ENCODE measurements around the gene RFLNA.
"Not testable (repeated sequence)": the region's sequence is repeated elsewhere in the genome, so short reads cannot be mapped to it uniquely, and the experiment has no call there.

RFLNA gene

DNA sequence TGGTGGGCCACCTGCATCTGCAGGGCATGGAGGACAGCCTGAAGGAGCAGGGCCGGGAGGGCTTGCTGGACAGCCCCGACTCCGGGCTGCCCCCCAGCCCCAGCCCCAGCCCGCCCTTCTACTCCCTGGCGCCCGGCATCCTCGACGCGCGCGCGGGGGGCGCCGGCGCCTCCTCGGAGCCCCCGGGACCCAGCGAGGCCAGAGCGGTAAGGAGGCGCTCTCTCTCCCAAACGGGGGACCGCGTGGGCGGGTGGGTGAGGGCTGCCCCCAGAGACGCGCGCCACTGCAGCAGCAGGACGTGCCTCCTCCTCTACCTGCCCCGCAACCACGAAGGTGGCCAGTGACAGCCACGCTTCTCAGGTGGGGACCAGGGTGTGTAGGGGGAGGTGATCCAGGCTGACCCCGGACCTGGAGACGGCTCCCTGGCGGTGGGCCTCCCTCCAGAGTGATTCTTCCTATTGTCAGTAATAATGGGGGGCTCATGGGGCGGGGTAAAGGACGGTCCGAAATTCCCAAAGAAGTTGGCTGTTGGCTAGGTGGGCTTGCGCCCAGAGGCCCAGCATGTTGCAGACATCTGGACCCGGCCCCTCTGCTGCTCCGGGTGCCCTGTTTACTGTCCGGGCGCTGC lies 652 bp downstream of the RFLNA start:
- Histone ChIP-seq H3K27ac (ENCODE audit: low read depth, low read length) (no peak overlapping the region), H3K9ac (ENCODE audit: low read length in 5 of 5) (no peak overlapping the region), H3K27me3 (ENCODE audit: control insufficient read depth in 5 of 5, insufficient read depth in 4 of 5, low read length in 5 of 5) (peaks cover 14 to 36% (median 34%) of the 10 kb centered on the region in 5 donors), H3K9me3 (ENCODE audit: control insufficient read depth in 5 of 5, low read length in 5 of 5) (no peaks in the 10 kb centered on the region), H3K4me3 (ENCODE audit: low read depth in 1 of 5, low read length in 5 of 5) (peak overlapping the region in 3 of 5 donors; percentile 6 to 40 (median 36)), H3K36me3 (ENCODE audit: control insufficient read depth in 5 of 5, insufficient read depth in 5 of 5, low read length in 5 of 5) (no peaks in the 10 kb centered on the region), H3K4me1 (ENCODE audit: control insufficient read depth in 5 of 5, insufficient read depth in 5 of 5, low read length in 5 of 5) (peaks cover 0 to 26% (median 10%) of the 10 kb centered on the region in 5 donors)

DNA sequence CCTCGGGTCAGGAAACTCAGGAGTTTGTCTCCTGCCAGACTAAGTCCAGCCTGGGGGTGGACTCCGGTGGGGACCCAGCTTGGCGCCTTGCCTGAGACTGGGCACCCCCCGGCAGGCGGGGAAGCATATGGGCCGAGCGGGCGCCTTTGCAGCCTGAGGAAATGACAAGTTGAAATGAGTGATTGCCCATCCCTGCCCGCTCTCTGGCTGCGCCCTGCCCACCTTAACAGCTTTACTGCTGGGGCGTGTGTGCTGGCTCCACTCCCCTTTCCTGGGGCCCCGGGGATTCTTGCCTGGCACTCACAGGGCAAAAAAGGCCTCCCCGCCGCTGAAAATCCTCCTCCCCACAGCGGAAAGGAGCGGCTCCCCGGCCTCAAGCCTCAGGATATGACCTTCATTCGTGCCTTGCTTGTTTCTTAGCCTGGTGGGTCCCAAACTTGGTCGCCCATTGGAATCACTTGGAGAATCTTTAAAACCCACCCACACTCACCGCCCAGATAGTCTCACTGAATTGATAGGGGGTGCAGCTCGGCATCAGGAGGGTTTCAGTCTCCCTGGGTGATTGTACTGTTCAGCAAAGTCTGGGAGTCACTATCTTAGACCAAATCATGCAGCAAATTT lies 1.5 kb downstream of the RFLNA start:
- Histone ChIP-seq H3K4me3 (ENCODE audit: low read depth in 1 of 5, low read length in 5 of 5) (no peak overlapping the region), H3K27me3 (ENCODE audit: control insufficient read depth in 5 of 5, insufficient read depth in 4 of 5, low read length in 5 of 5) (peaks cover 14 to 42% (median 34%) of the 10 kb centered on the region in 5 donors), H3K9me3 (ENCODE audit: control insufficient read depth in 5 of 5, low read length in 5 of 5) (no peaks in the 10 kb centered on the region), H3K36me3 (ENCODE audit: control insufficient read depth in 5 of 5, insufficient read depth in 5 of 5, low read length in 5 of 5) (no peaks in the 10 kb centered on the region), H3K4me1 (ENCODE audit: control insufficient read depth in 5 of 5, insufficient read depth in 5 of 5, low read length in 5 of 5) (peaks cover 0 to 26% (median 10%) of the 10 kb centered on the region in 5 donors), H3K9ac (ENCODE audit: low read length in 5 of 5) (no peak overlapping the region), H3K27ac (ENCODE audit: low read depth, low read length) (no peak overlapping the region)

DNA sequence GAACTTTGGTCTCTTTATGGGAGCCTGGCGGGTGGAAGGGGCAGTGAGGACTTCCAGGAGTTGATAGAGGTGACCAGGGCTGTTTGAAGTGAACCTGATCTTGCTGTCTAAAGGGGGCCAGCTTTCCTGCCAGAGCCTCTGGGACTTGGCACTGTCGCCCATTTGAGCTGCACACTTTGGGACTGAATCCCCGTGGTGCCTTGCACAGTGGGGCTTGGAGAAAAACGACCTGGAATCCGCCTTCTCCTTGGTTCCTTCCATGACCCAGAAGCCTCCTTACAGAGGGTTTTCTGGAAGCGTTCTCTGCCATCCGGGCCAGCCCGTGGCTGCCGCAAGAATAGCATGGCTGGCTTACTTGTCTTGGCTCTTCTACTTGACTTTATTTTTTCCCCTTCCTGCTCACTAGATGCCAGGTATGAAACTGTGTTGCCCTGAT lies 2.0 kb downstream of the RFLNA start:
- Histone ChIP-seq H3K9me3 (ENCODE audit: control insufficient read depth in 5 of 5, low read length in 5 of 5) (no peaks in the 10 kb centered on the region), H3K4me1 (ENCODE audit: control insufficient read depth in 5 of 5, insufficient read depth in 5 of 5, low read length in 5 of 5) (peaks cover 0 to 26% (median 10%) of the 10 kb centered on the region in 5 donors), H3K27me3 (ENCODE audit: control insufficient read depth in 5 of 5, insufficient read depth in 4 of 5, low read length in 5 of 5) (peaks cover 14 to 43% (median 34%) of the 10 kb centered on the region in 5 donors), H3K27ac (ENCODE audit: low read depth, low read length) (no peak overlapping the region), H3K9ac (ENCODE audit: low read length in 5 of 5) (no peak overlapping the region), H3K36me3 (ENCODE audit: control insufficient read depth in 5 of 5, insufficient read depth in 5 of 5, low read length in 5 of 5) (no peaks in the 10 kb centered on the region), H3K4me3 (ENCODE audit: low read depth in 1 of 5, low read length in 5 of 5) (no peak overlapping the region)

DNA sequence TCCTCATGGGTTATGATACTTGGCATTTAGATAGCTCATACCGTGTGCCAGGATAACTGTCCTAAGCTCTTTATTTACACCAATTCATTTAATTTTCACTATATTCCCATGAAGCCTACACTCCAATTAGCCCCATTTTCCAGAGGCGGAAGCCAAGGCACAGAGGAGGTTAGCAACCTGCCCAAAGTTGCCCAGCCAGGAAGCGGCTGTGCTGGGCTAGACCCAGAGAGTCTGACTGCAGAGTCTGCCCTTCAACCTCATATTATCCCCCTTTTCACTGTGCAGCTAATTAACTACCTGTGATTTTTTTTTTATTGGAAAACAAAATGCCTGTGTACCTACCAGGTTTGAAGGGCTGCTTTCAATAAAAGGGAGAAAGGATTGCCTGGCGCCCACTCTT lies 2.5 kb downstream of the RFLNA start:
- Histone ChIP-seq H3K27ac (ENCODE audit: low read depth, low read length) (no peak overlapping the region), H3K9ac (ENCODE audit: low read length in 5 of 5) (no peak overlapping the region), H3K27me3 (ENCODE audit: control insufficient read depth in 5 of 5, insufficient read depth in 4 of 5, low read length in 5 of 5) (peaks cover 14 to 43% (median 34%) of the 10 kb centered on the region in 5 donors), H3K4me3 (ENCODE audit: low read depth in 1 of 5, low read length in 5 of 5) (no peak overlapping the region), H3K9me3 (ENCODE audit: control insufficient read depth in 5 of 5, low read length in 5 of 5) (no peaks in the 10 kb centered on the region), H3K4me1 (ENCODE audit: control insufficient read depth in 5 of 5, insufficient read depth in 5 of 5, low read length in 5 of 5) (peaks cover 0 to 26% (median 10%) of the 10 kb centered on the region in 5 donors), H3K36me3 (ENCODE audit: control insufficient read depth in 5 of 5, insufficient read depth in 5 of 5, low read length in 5 of 5) (no peaks in the 10 kb centered on the region)

DNA sequence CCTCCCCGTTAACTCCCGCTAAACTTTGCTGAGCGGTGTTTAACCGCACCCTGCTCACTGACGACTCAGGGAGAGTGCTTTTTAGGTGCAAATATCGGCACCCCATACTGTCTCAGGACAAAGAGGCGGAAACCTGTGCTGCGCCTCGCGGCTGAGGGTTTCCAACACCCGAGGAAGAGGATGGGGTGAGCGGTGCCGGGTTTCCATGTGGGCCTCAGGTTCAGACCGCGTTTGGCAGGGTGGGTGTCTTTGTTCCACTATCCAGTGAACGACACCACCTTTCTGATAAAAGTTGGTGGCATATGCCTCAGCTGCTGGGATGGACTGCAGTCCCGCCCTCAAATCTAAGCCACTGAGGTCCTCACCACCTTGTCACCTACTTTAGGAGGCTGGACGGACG lies 3.0 kb downstream of the RFLNA start:
- H3K9ac ChIP-seq (ENCODE audit: low read length in 5 of 5), result no peak overlapping the region
- no peak overlapping the region for H3K27ac ChIP-seq (ENCODE audit: low read depth, low read length)
- H3K4me3 ChIP-seq (ENCODE audit: low read depth in 1 of 5, low read length in 5 of 5), result no peak overlapping the region
- H3K9me3 ChIP-seq (ENCODE audit: control insufficient read depth in 5 of 5, low read length in 5 of 5), result no peaks in the 10 kb centered on the region
- peaks cover 0 to 26% (median 10%) of the 10 kb centered on the region in 5 donors for H3K4me1 ChIP-seq (ENCODE audit: control insufficient read depth in 5 of 5, insufficient read depth in 5 of 5, low read length in 5 of 5)
- H3K36me3 ChIP-seq (ENCODE audit: control insufficient read depth in 5 of 5, insufficient read depth in 5 of 5, low read length in 5 of 5), result no peaks in the 10 kb centered on the region
- H3K27me3 ChIP-seq (ENCODE audit: control insufficient read depth in 5 of 5, insufficient read depth in 4 of 5, low read length in 5 of 5), result peaks cover 14 to 43% (median 34%) of the 10 kb centered on the region in 5 donors

DNA sequence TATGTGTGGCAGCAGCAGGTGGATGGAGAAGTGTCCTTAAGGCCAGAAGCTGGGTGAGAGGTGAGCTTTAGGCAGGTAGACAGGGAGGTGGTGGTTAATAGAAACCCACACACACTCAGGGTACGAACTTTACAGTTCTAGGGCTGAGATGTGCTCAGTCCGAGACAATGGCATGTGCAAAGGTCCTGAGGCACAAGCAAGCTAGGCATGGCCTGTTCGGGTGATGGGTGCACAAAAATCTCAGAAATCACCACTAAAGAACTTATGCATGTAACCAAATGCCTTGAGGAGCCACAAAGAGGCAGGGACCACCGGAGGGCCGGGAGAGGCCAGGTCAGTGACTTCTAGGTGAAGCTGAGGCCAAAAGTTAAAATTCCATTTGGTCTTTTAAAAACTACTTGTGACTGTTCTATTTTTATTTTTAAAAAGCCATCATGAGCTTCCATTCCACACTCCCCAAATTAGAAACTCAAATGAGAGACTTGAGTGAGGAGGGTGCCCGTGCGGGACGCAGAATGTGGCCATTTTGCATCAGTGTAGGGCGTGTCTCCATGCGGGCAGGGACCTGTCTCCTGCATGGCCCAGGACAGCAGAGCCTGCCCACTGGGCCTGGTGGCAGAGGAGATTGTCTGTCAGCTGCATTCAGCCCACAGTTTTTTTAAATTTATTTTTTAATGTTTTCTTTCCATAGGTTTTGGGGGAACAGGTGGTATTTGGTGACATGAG lies 4.0 kb downstream of the RFLNA start:
- Histone ChIP-seq H3K4me3 (ENCODE audit: low read depth in 1 of 5, low read length in 5 of 5) (no peak overlapping the region), H3K27ac (ENCODE audit: low read depth, low read length) (no peak overlapping the region), H3K4me1 (ENCODE audit: control insufficient read depth in 5 of 5, insufficient read depth in 5 of 5, low read length in 5 of 5) (peaks cover 1 to 23% (median 10%) of the 10 kb centered on the region in 5 donors), H3K9me3 (ENCODE audit: control insufficient read depth in 5 of 5, low read length in 5 of 5) (no peaks in the 10 kb centered on the region), H3K27me3 (ENCODE audit: control insufficient read depth in 5 of 5, insufficient read depth in 4 of 5, low read length in 5 of 5) (peaks cover 14 to 44% (median 34%) of the 10 kb centered on the region in 5 donors), H3K9ac (ENCODE audit: low read length in 5 of 5) (no peak overlapping the region), H3K36me3 (ENCODE audit: control insufficient read depth in 5 of 5, insufficient read depth in 5 of 5, low read length in 5 of 5) (no peaks in the 10 kb centered on the region)

DNA sequence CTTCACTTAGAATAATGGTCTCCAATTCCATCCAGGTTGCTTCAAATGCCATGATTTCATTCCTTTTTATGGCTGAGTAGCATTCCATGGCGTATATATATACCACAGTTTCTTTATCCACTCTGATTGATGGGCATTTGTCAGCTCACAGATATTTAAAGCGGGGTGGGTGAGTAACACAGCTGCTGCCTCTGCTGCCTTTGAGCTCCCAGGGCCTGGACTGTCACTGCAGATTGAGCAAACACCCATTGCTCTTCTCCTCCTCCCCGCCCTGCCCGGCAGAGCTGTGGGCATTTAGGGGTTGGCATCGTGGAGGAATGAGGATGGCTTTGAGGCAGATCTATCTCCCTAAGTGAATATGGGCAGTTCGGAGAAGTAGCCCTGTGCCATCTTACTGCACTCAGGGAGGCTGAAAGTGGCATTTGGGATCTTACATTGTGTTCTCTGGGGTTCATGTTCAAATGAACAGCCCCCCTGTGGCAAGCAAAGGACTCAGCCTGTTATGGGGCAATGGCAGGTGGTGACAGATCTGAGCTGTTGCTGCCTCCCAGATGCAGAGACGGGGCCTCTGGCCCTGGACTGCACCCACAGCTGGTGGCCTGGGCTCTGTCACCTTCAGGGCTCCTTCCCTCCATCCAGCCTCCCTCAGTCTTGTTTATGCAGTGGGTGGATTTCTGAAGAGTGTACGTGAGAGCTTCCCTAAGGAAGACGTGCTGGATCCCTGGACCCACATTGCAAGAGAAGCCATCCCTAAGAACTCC lies 4.9 kb downstream of the RFLNA start:
- H3K4me1 ChIP-seq (ENCODE audit: control insufficient read depth in 5 of 5, insufficient read depth in 5 of 5, low read length in 5 of 5), result peaks cover under 1 to 15% (median 8%) of the 10 kb centered on the region in 5 donors
- no peak overlapping the region for H3K9ac ChIP-seq (ENCODE audit: low read length in 5 of 5)
- H3K36me3 ChIP-seq (ENCODE audit: control insufficient read depth in 5 of 5, insufficient read depth in 5 of 5, low read length in 5 of 5), result no peaks in the 10 kb centered on the region
- H3K4me3 ChIP-seq (ENCODE audit: low read depth in 1 of 5, low read length in 5 of 5), result no peak overlapping the region
- peaks cover 14 to 40% (median 34%) of the 10 kb centered on the region in 5 donors for H3K27me3 ChIP-seq (ENCODE audit: control insufficient read depth in 5 of 5, insufficient read depth in 4 of 5, low read length in 5 of 5)
- no peak overlapping the region for H3K27ac ChIP-seq (ENCODE audit: low read depth, low read length)
- no peaks in the 10 kb centered on the region for H3K9me3 ChIP-seq (ENCODE audit: control insufficient read depth in 5 of 5, low read length in 5 of 5)

DNA sequence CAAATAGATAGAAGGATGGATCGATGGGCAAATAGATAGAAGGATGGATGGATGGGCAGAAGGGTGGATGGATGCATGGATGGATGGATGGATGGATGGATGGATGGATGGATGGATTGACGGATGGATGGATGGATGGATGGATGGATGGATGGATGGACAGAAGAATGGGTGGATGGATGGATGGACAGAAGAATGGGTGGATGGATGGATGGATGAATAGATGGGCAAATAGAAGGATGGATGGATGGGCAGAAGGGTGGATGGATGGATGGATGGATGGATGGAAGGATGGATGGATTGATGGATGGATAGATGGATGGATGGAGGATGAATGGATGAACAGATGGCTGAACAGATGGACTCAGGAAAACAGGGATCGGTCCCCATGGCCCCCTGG lies 5.8 kb downstream of the RFLNA start:
- H3K36me3 ChIP-seq (ENCODE audit: control insufficient read depth in 5 of 5, insufficient read depth in 5 of 5, low read length in 5 of 5); H3K27ac ChIP-seq (ENCODE audit: low read depth, low read length); H3K4me3 ChIP-seq (ENCODE audit: low read depth in 1 of 5, low read length in 5 of 5); H3K9me3 ChIP-seq (ENCODE audit: control insufficient read depth in 5 of 5, low read length in 5 of 5); H3K9ac ChIP-seq (ENCODE audit: low read length in 5 of 5): not testable (repeated sequence)
- H3K27me3 ChIP-seq (ENCODE audit: control insufficient read depth in 5 of 5, insufficient read depth in 4 of 5, low read length in 5 of 5), result peaks cover 14 to 40% (median 31%) of the 10 kb centered on the region in 5 donors
- H3K4me1 ChIP-seq (ENCODE audit: control insufficient read depth in 5 of 5, insufficient read depth in 5 of 5, low read length in 5 of 5), result peaks cover 0 to 12% (median 7%) of the 10 kb centered on the region in 5 donors

DNA sequence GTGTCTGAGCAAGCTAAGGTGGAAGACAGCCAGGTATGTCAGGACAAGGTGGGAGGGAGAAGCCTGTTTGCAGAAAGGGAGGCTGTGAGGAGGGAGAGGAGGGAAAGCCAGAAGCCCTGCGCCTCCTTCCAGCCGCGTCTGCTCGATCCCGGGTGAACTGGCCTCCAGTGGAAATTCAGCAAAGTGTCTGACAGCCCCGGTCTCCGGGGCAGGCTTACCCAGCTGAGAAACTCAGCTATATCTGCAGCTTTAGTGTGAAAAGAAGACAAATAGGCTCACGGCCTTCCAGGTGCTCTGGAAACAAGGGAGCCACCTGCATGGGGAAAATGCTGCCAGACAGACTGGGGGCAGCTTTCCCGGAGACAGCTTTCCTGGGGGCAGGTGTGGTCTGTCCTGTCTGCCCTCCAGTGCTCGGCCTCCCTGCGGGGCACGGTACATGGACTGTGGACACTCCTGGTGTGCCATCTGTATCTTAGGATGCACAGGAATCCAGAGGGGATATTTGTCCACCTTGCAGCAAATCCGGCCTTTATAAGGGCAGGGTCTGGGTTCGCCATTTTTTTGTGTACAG lies 6.3 kb downstream of the RFLNA start:
- Histone ChIP-seq H3K4me3 (ENCODE audit: low read depth in 1 of 5, low read length in 5 of 5) (no peak overlapping the region), H3K27ac (ENCODE audit: low read depth, low read length) (no peak overlapping the region), H3K9ac (ENCODE audit: low read length in 5 of 5) (no peak overlapping the region), H3K4me1 (ENCODE audit: control insufficient read depth in 5 of 5, insufficient read depth in 5 of 5, low read length in 5 of 5) (peaks cover 0 to 9% (median 3%) of the 10 kb centered on the region in 5 donors), H3K27me3 (ENCODE audit: control insufficient read depth in 5 of 5, insufficient read depth in 4 of 5, low read length in 5 of 5) (peaks cover 14 to 39% (median 29%) of the 10 kb centered on the region in 5 donors), H3K9me3 (ENCODE audit: control insufficient read depth in 5 of 5, low read length in 5 of 5) (no peaks in the 10 kb centered on the region), H3K36me3 (ENCODE audit: control insufficient read depth in 5 of 5, insufficient read depth in 5 of 5, low read length in 5 of 5) (no peaks in the 10 kb centered on the region)
